Large intestine (tissue), 3 donors: ENCODE measurements around the gene CCDC172. TPM values are rescaled to one million over a fixed set of nuclear protein-coding genes. Genes with fewer than 3 reads are reported as not detected.

ENCODE experiments used
- DNase-seq, 2 donors: peaks; one replicate each; pipeline versions ENCODE4 v3.0.0 to v3.0.0-alpha.2; 2013
- H3K27ac ChIP-seq: one replicate; pipeline ENCODE4 v1.5.1; 2013; ENCODE audit warnings: low read length
- H3K27me3 ChIP-seq: 2 replicates; pipeline ENCODE4 v1.6.1; 2013; ENCODE audit warnings: low read length; ENCODE audit not compliant: control insufficient read depth, insufficient read depth
- H3K36me3 ChIP-seq: 2 replicates; pipeline ENCODE4 v1.6.1; 2013; ENCODE audit warnings: low read length; ENCODE audit not compliant: control insufficient read depth, insufficient read depth
- H3K4me1 ChIP-seq: one replicate; pipeline ENCODE4 v1.6.1; 2013; ENCODE audit warnings: low read length; ENCODE audit not compliant: control insufficient read depth, insufficient read depth
- H3K4me3 ChIP-seq: one replicate; pipeline ENCODE4 v1.5.1; 2013; ENCODE audit warnings: low read length
- H3K9me3 ChIP-seq: one replicate; pipeline ENCODE4 v1.6.1; 2013; ENCODE audit warnings: mild to moderate bottlenecking, low read depth, low read length, moderate library complexity; ENCODE audit not compliant: control insufficient read depth
- WGBS: methylation state at CpG from one replicate; pipeline ENCODE4 v1.1.5; 2013; ENCODE audit warnings: low lambda C conversion rate; ENCODE audit not compliant: insufficient coverage; 5-methylcytosine and 5-hydroxymethylcytosine counted together
- polyA plus RNA-seq: library from polyadenylated mRNA; unstranded; fragments of 120-200 nt; gene quantifications from one replicate; pipeline ENCODE4 v1.2.1, GENCODE V29; 2013

Gene CCDC172
- polyA plus RNA-seq, 1 donor, result not detected

DNA sequence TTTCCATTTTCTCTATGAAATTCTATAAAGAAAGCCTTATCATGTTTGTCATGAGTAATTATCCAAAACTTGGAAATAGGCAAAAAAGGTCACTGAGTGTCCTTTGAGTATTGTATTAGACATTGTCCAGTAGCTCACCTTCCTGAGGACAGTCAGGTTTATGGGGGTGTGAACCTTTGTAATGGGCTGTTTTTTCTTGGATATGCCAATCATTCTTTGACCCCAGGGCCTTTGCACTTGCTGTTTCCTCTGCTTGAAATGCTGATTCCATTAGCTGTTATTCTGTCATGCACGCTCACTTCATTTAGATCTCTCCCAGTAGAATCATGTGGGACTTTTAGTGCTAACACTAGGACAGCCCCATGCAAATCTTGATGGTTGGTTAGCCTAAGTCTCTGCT lies 4.9 kb downstream of the CCDC172 start:
- H3K27ac ChIP-seq, result no peak overlapping the region
- H3K4me3 ChIP-seq, result no peak overlapping the region
- no peak for DNase-seq
- WGBS, result no CpG with 5 or more reads among the region's 1 CpG
- H3K9me3 ChIP-seq, result no peaks in the 10 kb centered on the region
- peaks cover 3% of the 10 kb centered on the region for H3K27me3 ChIP-seq
- H3K36me3 ChIP-seq, result no peaks in the 10 kb centered on the region
- no peaks in the 10 kb centered on the region for H3K4me1 ChIP-seq

DNA sequence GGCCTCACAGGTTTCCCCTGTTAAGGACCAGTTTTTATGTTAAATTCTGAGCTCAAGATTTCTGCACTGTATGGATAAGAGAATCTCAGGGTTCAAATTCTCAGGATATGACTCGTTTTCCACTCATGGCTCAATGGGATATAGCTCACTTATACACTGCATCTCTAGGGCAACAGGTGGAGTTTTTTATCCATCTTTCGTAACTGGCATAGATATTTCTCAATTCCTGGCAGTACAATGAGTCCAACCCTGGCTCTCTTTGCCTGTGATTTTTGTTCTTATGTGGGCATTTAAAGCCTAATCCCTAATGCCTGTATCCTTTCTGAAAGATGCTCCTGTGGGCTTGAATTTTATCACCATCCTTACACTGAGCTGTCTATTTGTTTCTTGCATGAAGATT lies 7.6 kb downstream of the CCDC172 start:
- no peak overlapping the region for H3K27ac ChIP-seq
- no CpG with 5 or more reads among the region's 2 CpGs for WGBS
- no peak overlapping the region for H3K4me3 ChIP-seq
- H3K9me3 ChIP-seq, result no peaks in the 10 kb centered on the region
- H3K36me3 ChIP-seq, result no peaks in the 10 kb centered on the region
- DNase-seq, result no peak
- H3K27me3 ChIP-seq, result no peaks in the 10 kb centered on the region
- H3K4me1 ChIP-seq, result no peaks in the 10 kb centered on the region

DNA sequence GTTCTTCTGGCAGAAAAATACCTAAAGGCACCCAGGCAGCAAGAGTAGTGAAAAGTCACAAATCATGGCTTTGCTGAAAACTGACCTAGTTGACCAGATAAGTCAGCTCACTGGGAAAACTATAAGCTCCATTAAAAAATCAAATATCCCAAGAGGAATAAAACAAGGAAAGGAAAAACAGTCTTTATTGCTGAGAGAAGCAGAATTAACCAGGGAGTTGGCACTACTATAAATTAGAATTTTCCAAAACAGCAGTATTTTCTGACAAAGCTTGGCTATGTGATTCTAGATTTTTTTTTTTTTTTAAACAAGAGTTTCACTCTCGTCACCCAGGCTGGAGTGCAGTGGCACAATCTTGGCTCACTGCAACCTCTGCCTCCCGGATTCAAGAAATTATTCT lies 12.6 kb downstream of the CCDC172 start:
- Histone ChIP-seq H3K4me3 (no peak overlapping the region), H3K27ac (no peak overlapping the region), H3K9me3 (no peaks in the 10 kb centered on the region), H3K4me1 (no peaks in the 10 kb centered on the region), H3K27me3 (no peaks in the 10 kb centered on the region), H3K36me3 (no peaks in the 10 kb centered on the region)
- WGBS, result no CpG with 5 or more reads among the region's 2 CpGs
- no peak for DNase-seq

DNA sequence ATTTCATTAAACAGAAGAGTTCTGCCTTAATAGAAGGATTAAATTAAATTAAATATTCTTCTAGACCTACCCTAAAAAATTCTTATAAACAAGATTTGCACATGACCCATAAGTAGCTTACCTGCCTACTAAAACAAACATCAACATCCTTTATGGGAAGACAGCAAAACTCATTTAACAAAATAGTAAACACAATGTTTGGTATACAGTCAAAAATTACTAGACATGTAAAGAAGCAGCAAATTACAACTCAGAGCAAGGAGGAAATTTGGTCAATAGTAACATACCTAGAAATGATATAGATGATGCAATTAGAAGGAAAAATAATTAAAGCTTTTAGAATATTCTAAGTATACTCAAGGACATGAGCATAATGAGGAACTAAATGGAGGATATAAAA lies 27.9 kb downstream of the CCDC172 start:
- no peak for DNase-seq

DNA sequence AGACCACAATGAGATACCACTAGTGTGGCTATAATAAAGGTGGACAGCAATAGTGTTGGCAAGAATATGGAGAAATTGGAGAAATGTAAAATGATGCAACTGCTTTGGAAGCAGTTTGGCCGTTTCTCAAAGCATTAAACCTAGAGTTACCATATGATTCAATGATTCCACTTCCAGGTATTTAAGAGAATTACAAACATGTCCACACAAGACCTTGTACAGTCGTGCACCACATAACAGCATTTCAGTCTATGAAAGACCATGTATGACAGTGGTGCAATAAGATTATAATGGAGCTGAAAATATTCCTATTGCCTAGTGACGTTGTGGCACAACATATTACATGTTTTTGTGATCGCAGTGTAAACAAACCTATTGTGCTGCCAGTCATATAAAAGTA lies 29.6 kb downstream of the CCDC172 start:
- no peak overlapping the region for H3K4me3 ChIP-seq
- no peaks in the 10 kb centered on the region for H3K27me3 ChIP-seq
- no peaks in the 10 kb centered on the region for H3K9me3 ChIP-seq
- no peaks in the 10 kb centered on the region for H3K4me1 ChIP-seq
- no peaks in the 10 kb centered on the region for H3K36me3 ChIP-seq
- no peak overlapping the region for H3K27ac ChIP-seq
- WGBS, result 50% methylated on average over 1 of the region's 4 CpGs
- DNase-seq, result no peak

More for the DNA sequence above, 27.9 kb downstream of the CCDC172 start:
- no peaks in the 10 kb centered on the region for H3K9me3 ChIP-seq
- no peaks in the 10 kb centered on the region for H3K36me3 ChIP-seq
- H3K27me3 ChIP-seq, result no peaks in the 10 kb centered on the region
- H3K4me1 ChIP-seq, result no peaks in the 10 kb centered on the region
- H3K4me3 ChIP-seq, result no peak overlapping the region
- H3K27ac ChIP-seq, result no peak overlapping the region

DNA sequence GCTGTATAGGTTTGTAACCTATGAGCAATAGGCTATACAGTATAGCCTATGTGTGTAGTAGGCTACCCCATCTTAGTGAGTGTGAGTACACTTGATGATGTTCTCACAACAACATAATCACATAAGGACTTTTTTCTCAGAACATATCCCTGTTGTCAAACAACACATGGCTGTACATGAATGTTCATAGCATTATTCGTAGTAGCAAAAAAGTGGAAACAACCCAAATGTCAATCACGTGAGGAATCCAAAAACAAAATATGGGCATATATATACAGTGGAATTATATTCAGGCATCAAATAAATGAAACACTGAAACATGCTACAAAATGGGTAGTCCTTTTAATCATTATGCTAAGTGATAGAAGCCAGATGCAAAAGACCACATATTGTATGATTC lies 31.1 kb downstream of the CCDC172 start:
- no peaks in the 10 kb centered on the region for H3K9me3 ChIP-seq
- H3K27ac ChIP-seq, result no peak overlapping the region
- 93% methylated on average over 2 of the region's 2 CpGs for WGBS
- DNase-seq, result no peak
- no peaks in the 10 kb centered on the region for H3K36me3 ChIP-seq
- H3K4me1 ChIP-seq, result no peaks in the 10 kb centered on the region
- no peaks in the 10 kb centered on the region for H3K27me3 ChIP-seq
- no peak overlapping the region for H3K4me3 ChIP-seq

DNA sequence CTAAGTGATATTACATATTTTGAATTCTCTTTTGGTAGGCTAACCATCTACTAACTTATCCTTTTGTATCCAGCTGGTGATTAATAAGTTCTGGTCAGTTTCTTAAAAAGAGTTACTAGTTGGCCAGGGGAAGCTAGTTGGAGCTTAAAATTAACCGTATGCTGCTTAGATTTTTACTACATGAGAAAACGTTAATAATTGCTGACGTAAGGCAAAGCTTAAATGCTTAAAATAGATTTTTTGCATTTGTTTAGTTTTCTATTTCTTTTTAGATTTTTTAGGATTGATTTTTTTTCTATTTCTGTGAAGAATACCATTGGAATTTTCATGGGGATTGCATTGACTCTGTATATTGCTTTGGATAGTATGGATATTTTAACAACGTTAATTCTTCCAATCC lies 32.6 kb downstream of the CCDC172 start:
- no peak overlapping the region for H3K27ac ChIP-seq
- DNase-seq, result no peak
- H3K4me1 ChIP-seq, result no peaks in the 10 kb centered on the region
- no peaks in the 10 kb centered on the region for H3K9me3 ChIP-seq
- WGBS, result 100% methylated on average over 3 of the region's 4 CpGs
- no peaks in the 10 kb centered on the region for H3K27me3 ChIP-seq
- H3K4me3 ChIP-seq, result no peak overlapping the region
- no peaks in the 10 kb centered on the region for H3K36me3 ChIP-seq

DNA sequence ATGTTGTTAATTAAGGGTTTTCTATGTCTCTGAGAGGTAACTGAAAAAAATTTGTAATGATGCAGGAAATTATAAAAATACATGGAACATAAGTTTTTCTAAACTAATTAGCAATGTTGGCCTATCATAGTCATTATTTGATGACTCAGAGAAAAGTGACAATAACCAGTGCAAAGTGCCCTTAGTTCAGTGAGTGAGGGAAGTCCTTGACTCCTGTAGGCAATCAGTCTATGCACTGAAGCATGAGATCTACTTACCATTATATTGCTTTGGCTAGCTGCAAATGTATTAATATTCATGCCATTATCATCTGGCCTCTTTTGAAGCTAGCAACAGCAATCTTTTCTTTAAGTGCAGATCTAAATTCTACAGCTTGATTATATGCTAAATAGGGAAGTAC lies 40.6 kb downstream of the CCDC172 start:
- Histone ChIP-seq H3K36me3 (no peaks in the 10 kb centered on the region), H3K27me3 (no peaks in the 10 kb centered on the region), H3K27ac (no peak overlapping the region), H3K4me3 (no peak overlapping the region), H3K9me3 (no peaks in the 10 kb centered on the region), H3K4me1 (no peaks in the 10 kb centered on the region)
- DNase-seq, result no peak

DNA sequence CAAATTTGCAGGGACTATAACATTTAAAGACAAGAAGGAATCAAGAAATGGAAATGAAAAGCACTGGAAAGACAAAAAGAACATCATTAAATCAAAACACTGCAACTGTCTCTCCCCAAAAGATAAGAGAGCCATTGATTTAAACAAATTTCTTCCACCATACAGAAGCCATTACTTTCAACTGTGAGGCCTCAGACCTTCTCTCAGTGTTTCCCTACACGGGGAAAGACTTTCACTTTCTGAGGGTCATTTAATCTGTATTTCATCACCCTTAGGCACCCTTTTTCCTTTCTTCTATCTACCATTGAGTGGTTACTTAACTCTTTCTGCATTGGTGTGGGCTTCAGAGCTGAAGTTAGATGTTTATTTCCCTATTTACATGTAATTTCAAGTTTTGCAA lies 47.5 kb downstream of the CCDC172 start:
- Histone ChIP-seq H3K4me1 (no peaks in the 10 kb centered on the region), H3K36me3 (no peaks in the 10 kb centered on the region), H3K27ac (no peak overlapping the region), H3K4me3 (no peak overlapping the region), H3K27me3 (no peaks in the 10 kb centered on the region), H3K9me3 (no peaks in the 10 kb centered on the region)
- WGBS, result 0% methylated on average over 1 of the region's 1 CpG
- no peak for DNase-seq

DNA sequence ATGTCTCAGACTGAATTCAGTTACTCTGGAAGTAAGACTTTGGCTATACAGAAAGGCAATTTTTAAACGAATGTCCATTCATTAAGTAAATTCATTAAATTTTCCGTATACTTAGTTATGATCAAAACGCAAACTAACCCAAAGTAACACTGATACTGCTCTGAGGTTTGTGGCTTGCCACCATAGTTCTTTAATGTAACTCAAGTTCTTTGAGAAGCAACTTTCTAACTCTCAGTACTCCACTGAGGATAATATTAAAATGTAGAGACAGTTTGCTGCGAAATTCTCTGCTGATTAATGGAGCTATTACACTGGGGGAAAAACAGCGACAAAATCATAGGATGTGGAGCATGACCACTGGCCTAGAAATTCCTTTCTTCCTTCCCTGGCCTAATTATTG lies 58.0 kb downstream of the CCDC172 start:
- no peak overlapping the region for H3K27ac ChIP-seq
- no peak for DNase-seq
- H3K9me3 ChIP-seq, result no peaks in the 10 kb centered on the region
- H3K4me3 ChIP-seq, result no peak overlapping the region
- no peaks in the 10 kb centered on the region for H3K36me3 ChIP-seq
- no peaks in the 10 kb centered on the region for H3K27me3 ChIP-seq
- no peaks in the 10 kb centered on the region for H3K4me1 ChIP-seq
- WGBS, result 88% methylated on average over 2 of the region's 5 CpGs

DNA sequence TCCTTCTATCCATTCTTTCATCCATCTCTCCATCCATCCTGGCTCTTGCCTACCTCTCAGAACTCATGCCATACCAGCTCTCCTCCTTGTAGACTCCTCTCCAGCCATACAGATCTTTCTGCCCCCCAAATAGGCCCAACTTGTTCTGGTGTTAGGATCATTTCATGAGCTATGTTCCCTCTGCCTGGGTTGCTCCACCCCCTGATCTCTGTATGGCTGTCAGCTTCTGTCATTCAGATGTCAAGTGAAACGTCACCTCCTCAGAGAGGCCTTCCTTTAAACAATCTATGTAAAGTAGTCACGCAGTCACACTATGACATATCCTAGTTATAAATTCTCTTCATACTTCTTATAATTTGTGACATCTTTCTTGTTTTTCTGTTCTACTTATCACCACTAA lies 61.1 kb downstream of the CCDC172 start:
- no peaks in the 10 kb centered on the region for H3K27me3 ChIP-seq
- no peaks in the 10 kb centered on the region for H3K4me1 ChIP-seq
- DNase-seq, result no peak
- H3K27ac ChIP-seq, result no peak overlapping the region
- H3K9me3 ChIP-seq, result no peaks in the 10 kb centered on the region
- no peaks in the 10 kb centered on the region for H3K36me3 ChIP-seq
- no CpG with 5 or more reads among the region's 2 CpGs for WGBS
- no peak overlapping the region for H3K4me3 ChIP-seq
